UCSD-AML1 (cell line): ENCODE results near the gene CCDC15.
"Not testable (repeated sequence)": the region's sequence is repeated elsewhere in the genome, so short reads cannot be mapped to it uniquely, and the experiment has no call there.

Experiments
- DNase-seq: peaks from one replicate; lab custom pipeline; 2025; ENCODE audit not compliant: unreplicated experiment; lab: John Stamatoyannopoulos, UW

The CCDC15 gene

DNA sequence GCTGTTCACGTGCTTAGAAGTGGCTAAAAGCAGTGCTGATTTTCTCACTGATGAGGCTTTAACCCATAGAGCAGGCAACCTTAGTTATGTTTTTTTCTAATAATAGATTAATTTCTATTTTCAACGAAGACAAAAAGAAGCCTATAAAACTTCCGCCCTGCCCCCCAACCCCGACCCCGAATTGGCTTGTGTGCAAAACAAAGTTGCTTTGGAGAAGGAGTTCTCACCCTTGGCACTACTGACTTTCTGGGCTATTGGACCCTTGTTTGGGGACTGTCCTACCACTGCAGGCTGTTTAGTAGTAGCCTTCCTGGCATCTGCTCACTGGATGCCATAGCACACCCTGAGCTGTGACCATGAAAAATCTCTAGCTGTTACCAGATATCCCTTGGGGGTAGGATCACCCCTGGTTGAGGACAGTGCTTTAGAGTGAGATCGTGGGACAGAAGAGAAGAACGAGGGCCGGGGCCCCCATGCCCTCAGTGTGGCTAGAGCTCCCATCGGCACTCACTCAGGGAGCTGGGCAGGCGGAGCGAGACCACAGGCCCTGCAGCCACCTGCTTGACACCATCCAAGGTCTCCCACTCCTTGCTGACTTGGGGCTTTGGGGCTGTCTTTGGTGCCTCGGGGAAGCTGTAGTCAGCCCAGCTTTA, 126.0 kb downstream of the CCDC15 start:
- no peak for DNase-seq

- DNase-seq = no peak
These were observed 126.5 kb downstream of the CCDC15 start for GRCh38 chr11:125080531-125080911.

DNA sequence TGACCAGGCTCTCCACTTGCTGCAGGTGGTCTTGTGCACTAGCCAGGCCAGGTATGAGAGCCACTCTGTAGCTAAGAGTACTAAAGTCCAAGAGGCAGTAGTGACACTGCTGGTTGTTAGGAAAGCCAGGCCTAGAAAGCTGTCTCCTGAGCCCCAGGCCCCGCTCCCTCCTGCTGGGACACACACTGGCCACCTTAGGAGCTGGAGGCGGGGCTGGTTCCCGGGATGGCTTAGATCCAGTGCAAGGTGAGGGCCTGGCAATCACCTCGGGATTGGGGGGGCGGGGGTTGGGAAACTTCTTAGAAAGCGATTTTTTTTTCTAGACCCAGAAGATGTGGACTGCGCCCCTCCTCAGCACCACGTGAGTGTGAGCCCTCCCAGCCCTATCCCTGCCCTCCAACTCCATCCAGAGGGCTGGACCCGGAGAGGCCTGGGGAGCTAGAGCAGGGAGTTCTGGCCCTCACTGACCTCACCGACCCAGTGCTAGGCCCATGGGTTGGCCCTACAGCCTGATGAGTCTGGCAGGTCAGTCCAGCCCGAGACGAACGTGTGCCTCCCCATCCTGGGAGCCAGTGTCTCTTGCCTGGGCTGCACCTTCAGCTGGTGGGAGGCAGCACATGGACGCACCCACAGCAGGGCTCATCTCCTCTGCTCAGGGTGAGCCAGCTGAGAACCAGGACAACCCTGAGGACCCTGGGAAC, 127.2 kb downstream of the CCDC15 start:
- no peak for DNase-seq

DNA sequence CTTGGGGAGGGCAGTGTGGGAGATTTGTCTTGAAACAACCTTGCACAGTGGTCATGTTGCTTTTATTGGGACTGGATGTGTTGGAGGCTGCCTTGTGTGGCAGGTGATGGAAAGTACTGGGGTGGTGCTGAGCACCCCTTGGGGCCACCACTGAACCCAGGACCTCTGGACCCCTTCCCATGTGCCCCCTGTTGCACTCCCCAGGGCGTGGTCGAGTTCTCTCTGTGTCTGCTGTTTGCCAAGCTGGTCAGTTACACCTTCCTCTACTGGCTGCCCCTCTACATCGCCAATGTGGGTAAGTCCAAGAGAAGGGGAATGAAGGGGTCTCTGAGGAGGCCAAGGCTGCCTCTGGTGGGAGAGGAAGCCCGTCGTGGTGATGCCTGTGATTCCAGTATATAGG, 128.0 kb downstream of the CCDC15 start:
- DNase-seq = no peak

DNA sequence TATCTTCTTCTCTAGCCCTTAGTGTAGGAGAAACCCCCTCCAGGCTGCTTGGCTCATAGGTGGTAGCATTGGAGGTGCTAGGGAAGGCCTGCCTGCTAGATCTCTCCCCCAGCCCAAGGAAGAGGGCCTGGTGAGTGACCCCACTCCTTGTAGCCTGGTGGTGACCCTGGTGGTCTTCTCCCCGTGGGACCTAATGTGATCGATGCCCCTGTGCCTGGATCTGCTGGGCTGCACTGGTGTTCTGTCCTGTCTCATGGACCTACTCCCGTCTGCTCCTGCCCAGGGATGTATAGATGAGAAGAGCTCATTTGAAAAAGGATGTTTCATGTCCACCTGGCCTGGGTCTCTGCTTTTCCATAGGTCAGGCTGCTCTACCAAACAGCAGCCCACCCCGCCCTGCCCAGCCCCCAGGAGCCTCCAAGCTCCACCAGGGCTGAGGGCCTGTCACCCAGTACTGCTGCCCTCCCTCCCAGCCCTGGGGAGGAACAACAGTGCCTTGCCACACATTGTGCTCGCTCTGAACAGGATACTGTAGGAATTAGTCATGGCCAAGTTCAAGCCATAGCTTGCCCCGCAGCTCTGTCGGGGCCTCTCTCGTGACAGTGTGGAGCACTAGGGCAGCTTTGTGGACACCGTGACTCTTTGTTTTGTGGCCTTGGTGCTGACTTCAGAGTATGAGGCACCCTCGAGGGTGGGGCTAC, 128.8 kb downstream of the CCDC15 start:
- no peak for DNase-seq

DNA sequence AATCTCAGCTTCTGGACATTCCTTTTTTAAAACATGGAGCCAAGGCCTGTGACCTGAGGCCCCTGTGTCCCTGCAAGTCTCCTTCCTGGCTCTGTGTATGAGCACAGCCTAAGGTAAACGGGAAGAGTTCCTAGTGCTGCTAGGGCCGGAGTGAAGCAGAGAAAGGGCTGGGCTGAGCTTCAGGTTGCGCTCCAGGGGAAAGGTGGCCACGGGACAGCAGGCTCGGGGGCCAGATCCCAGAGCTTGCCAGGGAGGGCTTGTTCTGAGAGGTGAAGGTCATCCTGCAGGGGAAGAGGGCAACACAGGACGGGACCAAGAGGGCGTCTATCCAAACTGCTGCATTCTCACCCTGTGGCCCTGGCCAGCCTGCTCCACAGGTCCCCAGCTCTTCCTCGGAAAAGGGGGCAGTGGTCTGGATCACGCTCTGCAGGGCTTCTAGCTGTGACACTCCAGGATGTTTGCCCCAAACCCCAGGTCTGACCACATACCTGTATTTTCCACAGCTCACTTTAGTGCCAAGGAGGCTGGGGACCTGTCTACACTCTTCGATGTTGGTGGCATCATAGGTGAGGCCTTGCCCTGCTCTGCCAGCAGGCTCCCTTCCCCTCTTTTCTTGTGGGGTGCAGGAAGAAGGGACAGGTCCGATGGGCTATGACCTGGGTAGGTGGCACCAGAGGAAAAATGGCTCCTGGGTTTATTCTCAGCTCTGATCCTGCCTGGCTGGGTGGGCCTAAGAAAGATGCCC, 129.5 kb downstream of the CCDC15 start:
- DNase-seq = no peak

- no peak for DNase-seq
These were observed 130.0 kb downstream of the CCDC15 start for GRCh38 chr11:125084057-125084416.

- no peak for DNase-seq
These were observed 130.8 kb downstream of the CCDC15 start for GRCh38 chr11:125084761-125085231.

- DNase-seq = no peak
These were observed 131.5 kb downstream of the CCDC15 start for GRCh38 chr11:125085301-125086081.

DNA sequence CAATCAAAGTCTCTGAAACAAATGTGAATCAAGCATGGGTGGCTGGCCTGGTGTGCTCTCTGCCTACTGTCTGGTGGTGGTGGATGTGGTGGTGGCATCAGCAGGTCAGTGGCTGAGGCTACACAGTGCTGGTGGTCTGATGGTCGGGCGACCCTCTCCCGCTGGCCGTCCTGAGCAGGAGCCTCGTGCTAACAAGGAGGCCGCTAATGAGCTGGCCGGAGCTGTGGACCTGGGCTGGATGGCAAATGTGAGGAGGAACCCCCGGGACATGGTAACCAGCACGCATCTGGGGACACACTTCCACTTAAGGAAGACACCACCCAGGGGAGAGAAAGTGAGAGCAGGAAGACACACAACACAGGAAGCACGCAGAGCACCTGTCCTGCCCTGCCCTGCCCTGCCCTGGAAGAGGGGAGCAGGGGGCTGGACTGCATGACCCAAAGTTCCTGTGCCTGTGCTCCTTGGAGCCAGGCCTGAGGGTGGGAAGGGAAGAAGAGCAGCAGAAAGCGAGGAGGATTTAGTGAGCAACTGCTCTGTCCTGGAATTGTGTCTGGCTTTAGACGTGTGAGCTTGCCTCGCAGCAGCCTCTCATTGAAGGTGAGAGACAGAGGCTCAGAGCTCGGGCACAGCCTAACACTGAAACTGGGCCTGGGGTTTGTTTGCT, 132.8 kb downstream of the CCDC15 start:
- DNase-seq = no peak

GRCh38 chr11:125088123-125088522, 134.1 kb downstream of the CCDC15 start:
- no peak for DNase-seq

GRCh38 chr11:125088576-125089455, 134.8 kb downstream of the CCDC15 start:
- DNase-seq = no peak

- DNase-seq = not testable (repeated sequence)
These were observed 135.5 kb downstream of the CCDC15 start for GRCh38 chr11:125089481-125089880.

GRCh38 chr11:125090151-125090550, 136.1 kb downstream of the CCDC15 start:
- not testable (repeated sequence) for DNase-seq

- DNase-seq = no peak
These were observed 136.8 kb downstream of the CCDC15 start for GRCh38 chr11:125090816-125091215.
